K562 treated with DMSO at 1 percent for 4 hours (cell line): Measurements from ENCODE around the gene BIK. TPM values are rescaled to one million over a fixed set of nuclear protein-coding genes. Genes with fewer than 3 reads are reported as not detected.

Experiments
- total RNA-seq: library from RNA; unstranded; fragments of 300-600 nt; gene quantifications from 2 replicates; pipeline ENCODE4 v1.2.3, GENCODE V29; 2022; ENCODE audit not compliant: insufficient read depth

BIK gene
- total RNA-seq: not detected in 2 replicates

GRCh38 chr22:43110444-43110926 lies at the start of gene BIK:
Gene BIK (plus strand): TSS chr22:43110750. CDS start chr22:43124023, 13,273 bp downstream.

DNA sequence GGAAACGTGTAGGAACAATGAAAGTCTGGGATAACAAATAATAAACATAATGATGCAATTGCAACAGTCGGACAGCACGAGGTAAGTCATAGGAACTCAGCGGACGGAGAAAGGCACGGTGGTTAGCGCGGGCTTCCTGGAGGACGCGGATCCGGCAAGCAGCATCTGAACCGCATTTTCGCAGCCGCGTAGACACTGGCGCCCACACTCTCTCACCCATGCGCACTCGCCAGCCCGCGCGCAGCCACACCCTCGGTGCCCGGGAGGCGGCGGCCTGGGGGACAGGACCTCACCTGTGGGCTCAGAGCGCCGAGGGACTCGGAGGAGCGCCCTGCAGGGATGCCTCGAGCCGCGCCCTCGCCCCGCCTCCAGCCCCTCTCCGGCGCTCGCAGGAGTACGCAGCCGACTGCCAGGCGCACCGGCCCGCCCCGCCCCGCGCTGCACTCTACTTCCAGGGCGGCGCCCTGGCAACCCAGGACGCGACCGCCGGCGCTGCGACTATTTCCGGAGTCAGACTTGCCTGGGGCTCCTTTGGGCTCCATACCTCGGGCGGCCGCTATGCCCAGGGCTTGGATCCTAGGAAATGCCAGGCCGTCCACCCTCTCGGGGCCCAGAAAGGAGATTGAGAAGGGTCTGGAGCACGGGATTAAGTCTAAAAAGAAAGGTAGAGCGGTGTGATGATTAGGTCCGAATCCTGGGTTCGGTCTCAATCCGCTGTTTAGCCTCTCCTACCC lies 21.4 kb upstream of the BIK start, which contains the start of gene TTLL1:
Gene TTLL1 (minus strand): TSS at position 408 of the 734 bp plus-strand sequence. CDS start 13,805 bp downstream, outside the sequence.

GRCh38 chr22:43142880-43143562 lies 32.5 kb downstream of the BIK start, which contains the start of gene MCAT:
Gene MCAT (minus strand): TSS chr22:43143398. CDS start chr22:43143348, 50 bp downstream.

GRCh38 chr22:43151251-43152002 lies 40.9 kb downstream of the BIK start, which contains the start of gene TSPO:
Gene TSPO (plus strand): TSS chr22:43151559. CDS start chr22:43159239, 7,680 bp downstream.

Other genes with a start within 250 kb of the BIK start
- gene PACSIN2, start 95.6 kb upstream of the BIK start, total RNA-seq: 60.4 and 64.4 TPM in 2 replicates
- gene TTLL1, start 21.4 kb upstream of the BIK start, total RNA-seq: 1.6 TPM in 1 of 2 replicates, not detected in the other
- 5.7 and 15.1 TPM in 2 replicates for gene MCAT, start 32.6 kb downstream of the BIK start, total RNA-seq
- gene TSPO, start 40.8 kb downstream of the BIK start, total RNA-seq: 128 and 144 TPM in 2 replicates
- 60.4 and 71.7 TPM in 2 replicates for gene TTLL12, start 76.4 kb downstream of the BIK start, total RNA-seq
- gene SCUBE1, start 232.6 kb downstream of the BIK start, total RNA-seq: not detected in 2 replicates